Urinary bladder (tissue), 4 donors: Measurements from ENCODE around the gene C6orf52. TPM values are rescaled to one million over a fixed set of nuclear protein-coding genes. Genes with fewer than 3 reads are reported as not detected.
"Not testable (repeated sequence)": the region's sequence is repeated elsewhere in the genome, so short reads cannot be mapped to it uniquely, and the experiment has no call there.

Source experiments
- DNase-seq: peaks from one replicate; pipeline ENCODE4 v3.0.0-alpha.2; 2015; ENCODE audit errors: extremely low spot score
- H3K27ac ChIP-seq: one replicate; pipeline ENCODE4 v1.5.1; 2013; ENCODE audit warnings: low read depth, mild to moderate bottlenecking, moderate library complexity
- H3K36me3 ChIP-seq: one replicate; pipeline ENCODE4 v1.6.1; 2013; ENCODE audit warnings: mild to moderate bottlenecking, moderate library complexity; ENCODE audit not compliant: insufficient read depth
- H3K4me1 ChIP-seq: one replicate; pipeline ENCODE4 v1.6.1; 2013; ENCODE audit warnings: mild to moderate bottlenecking, moderate library complexity; ENCODE audit not compliant: insufficient read depth
- H3K4me3 ChIP-seq: one replicate; pipeline ENCODE4 v1.5.1; 2013; ENCODE audit warnings: low read depth, low read length
- WGBS: extraction: QIAGEN DNeasy Blood & Tissue Kit; methylation state at CpG from one replicate; pipeline ENCODE4 v1.1.7; 2013; 5-methylcytosine and 5-hydroxymethylcytosine counted together
- polyA plus RNA-seq: library from polyadenylated mRNA; stranded (reverse); fragments of 200-250 nt; gene quantifications from one replicate; pipeline ENCODE4 v1.2.3, GENCODE V29; 2013
- total RNA-seq: library from RNA; depleted of rRNA; stranded (reverse); fragments of >200 nt; gene quantifications from one replicate; pipeline ENCODE4 v1.2.3, GENCODE V29; 2014
- donor health status: healthy with polysubstance abuse.
- donor health status: healthy.

The C6orf52 gene
- total and polyA plus RNA-seq, 2 donors: 0.57 TPM; not detected in 1

GRCh38 chr6:10685092-10685915, 9.1 kb downstream of the C6orf52 start:
- Histone ChIP-seq H3K36me3 (no peaks in the 10 kb centered on the region), H3K4me1 (no peaks in the 10 kb centered on the region), H3K27ac (no peak overlapping the region), H3K4me3 (no peak overlapping the region)
- no peak for DNase-seq
- WGBS: 71% methylated on average over 3 of the region's 3 CpGs

- WGBS: 66% methylated on average over 5 of the region's 5 CpGs
- DNase-seq: no peak
- Histone ChIP-seq H3K4me1 (no peaks in the 10 kb centered on the region), H3K36me3 (no peaks in the 10 kb centered on the region), H3K4me3 (no peak overlapping the region), H3K27ac (no peak overlapping the region)
Observed at GRCh38 chr6:10684618-10685017, 9.8 kb downstream of the C6orf52 start.

GRCh38 chr6:10682355-10682988, 11.9 kb downstream of the C6orf52 start:
- Histone ChIP-seq H3K4me3 (no peak overlapping the region), H3K27ac (no peak overlapping the region), H3K4me1 (no peaks in the 10 kb centered on the region), H3K36me3 (no peaks in the 10 kb centered on the region)
- no peak for DNase-seq

GRCh38 chr6:10681795-10682194, 12.6 kb downstream of the C6orf52 start:
- no peak overlapping the region for H3K4me3 ChIP-seq
- H3K4me1 ChIP-seq: no peaks in the 10 kb centered on the region
- 58% methylated on average over 3 of the region's 3 CpGs for WGBS
- no peak for DNase-seq
- no peaks in the 10 kb centered on the region for H3K36me3 ChIP-seq
- H3K27ac ChIP-seq: no peak overlapping the region

- Histone ChIP-seq H3K4me3 (no peak overlapping the region), H3K36me3 (no peaks in the 10 kb centered on the region), H3K4me1 (no peaks in the 10 kb centered on the region), H3K27ac (no peak overlapping the region)
- 61% methylated on average over 4 of the region's 4 CpGs for WGBS
- no peak for DNase-seq
Observed at GRCh38 chr6:10678456-10678855, 16.0 kb downstream of the C6orf52 start.

- Histone ChIP-seq H3K4me1 (no peaks in the 10 kb centered on the region), H3K4me3 (no peak overlapping the region), H3K36me3 (no peaks in the 10 kb centered on the region), H3K27ac (no peak overlapping the region)
- 88% methylated on average over 7 of the region's 7 CpGs for WGBS
- DNase-seq: no peak
Observed at GRCh38 chr6:10676403-10676802, 18.0 kb downstream of the C6orf52 start.

GRCh38 chr6:10668126-10668917, 26.1 kb downstream of the C6orf52 start:
- WGBS: 85% methylated on average over 6 of the region's 6 CpGs

GRCh38 chr6:10665595-10665994, 28.8 kb downstream of the C6orf52 start:
- not testable (repeated sequence) for H3K36me3 ChIP-seq, H3K4me1 ChIP-seq, H3K4me3 ChIP-seq, DNase-seq, H3K27ac ChIP-seq
- WGBS: 66% methylated on average over 1 of the region's 1 CpG

More at GRCh38 chr6:10668126-10668917, 26.1 kb downstream of the C6orf52 start:
- Histone ChIP-seq H3K4me3 (no peak overlapping the region), H3K4me1 (no peaks in the 10 kb centered on the region), H3K27ac (no peak overlapping the region), H3K36me3 (no peaks in the 10 kb centered on the region)
- no peak for DNase-seq

GRCh38 chr6:10662742-10663141, 31.7 kb downstream of the C6orf52 start:
- Histone ChIP-seq H3K27ac (no peak overlapping the region), H3K4me3 (no peak overlapping the region), H3K4me1 (no peaks in the 10 kb centered on the region), H3K36me3 (no peaks in the 10 kb centered on the region)
- 88% methylated on average over 2 of the region's 2 CpGs for WGBS
- no peak for DNase-seq

- Histone ChIP-seq H3K27ac (no peak overlapping the region), H3K36me3 (no peaks in the 10 kb centered on the region), H3K4me1 (no peaks in the 10 kb centered on the region), H3K4me3 (no peak overlapping the region)
- no peak for DNase-seq
- WGBS: 82% methylated on average over 8 of the region's 8 CpGs
Observed at GRCh38 chr6:10662207-10662606, 32.2 kb downstream of the C6orf52 start.

GRCh38 chr6:10660431-10661191, 33.8 kb downstream of the C6orf52 start:
- not testable (repeated sequence) for H3K4me3 ChIP-seq, H3K27ac ChIP-seq, H3K4me1 ChIP-seq, H3K36me3 ChIP-seq, DNase-seq
- WGBS: 95% methylated on average over 11 of the region's 11 CpGs

- Histone ChIP-seq H3K4me3 (peak overlapping the region; percentile 22), H3K4me1 (no peaks in the 10 kb centered on the region), H3K36me3 (no peaks in the 10 kb centered on the region), H3K27ac (no peak overlapping the region)
- DNase-seq: no peak
- 80% methylated on average over 48 of the region's 48 CpGs for WGBS
Observed at GRCh38 chr6:10659699-10660348, 34.6 kb downstream of the C6orf52 start.
